Measurements from ENCODE around the gene LHX3. TPM values are rescaled to one million over a fixed set of nuclear protein-coding genes. Genes with fewer than 3 reads are reported as not detected.

The LHX3 gene
- total RNA-seq, 1 donor from 2014 or later: not detected

GRCh38 chr9:136197930-136198604 lies 6.9 kb downstream of the LHX3 start:
- DNase-seq (ENCODE audit: low spot score in 2 of 2, unreplicated experiment in 2 of 2): no peak
- Mint-ChIP-seq H3K36me3 (no peaks in the 10 kb centered on the region), H3K4me1 (peaks cover 4% of the 10 kb centered on the region), H3K9me3 (no peaks in the 10 kb centered on the region), H3K27ac (no peak overlapping the region), H3K4me3 (no peak overlapping the region), H3K27me3 (ENCODE audit: low read depth) (peaks cover 79% of the 10 kb centered on the region)
- TF ChIP-seq CTCF (IDR thresholded peaks at IDR 0.05; ENCODE audit: unreplicated experiment): no peak

- TF ChIP-seq CTCF (IDR thresholded peaks at IDR 0.05; ENCODE audit: unreplicated experiment): no peak
- H3K27ac Mint-ChIP-seq: no peak overlapping the region
- H3K27me3 Mint-ChIP-seq (ENCODE audit: low read depth): peaks cover 81% of the 10 kb centered on the region
- H3K36me3 Mint-ChIP-seq: no peaks in the 10 kb centered on the region
- peaks cover 4% of the 10 kb centered on the region for H3K4me1 Mint-ChIP-seq
- no peak for DNase-seq (ENCODE audit: low spot score in 2 of 2, unreplicated experiment in 2 of 2)
- H3K9me3 Mint-ChIP-seq: no peaks in the 10 kb centered on the region
- H3K4me3 Mint-ChIP-seq: no peak overlapping the region
Observed at GRCh38 chr9:136197084-136197875, 7.6 kb downstream of the LHX3 start.

GRCh38 chr9:136196404-136197083 lies 8.4 kb downstream of the LHX3 start:
- peaks cover 84% of the 10 kb centered on the region for H3K27me3 Mint-ChIP-seq (ENCODE audit: low read depth)
- H3K4me3 Mint-ChIP-seq: no peak overlapping the region
- no peak for DNase-seq (ENCODE audit: low spot score in 2 of 2, unreplicated experiment in 2 of 2)
- H3K9me3 Mint-ChIP-seq: no peaks in the 10 kb centered on the region
- H3K27ac Mint-ChIP-seq: no peak overlapping the region
- TF ChIP-seq CTCF (IDR thresholded peaks at IDR 0.05; ENCODE audit: unreplicated experiment): no peak
- no peaks in the 10 kb centered on the region for H3K36me3 Mint-ChIP-seq
- H3K4me1 Mint-ChIP-seq: peaks cover 4% of the 10 kb centered on the region

GRCh38 chr9:136194540-136194939 lies 10.4 kb downstream of the LHX3 start:
- Mint-ChIP-seq H3K27ac (no peak overlapping the region), H3K27me3 (ENCODE audit: low read depth) (peaks cover 85% of the 10 kb centered on the region), H3K4me1 (peaks cover 4% of the 10 kb centered on the region), H3K36me3 (no peaks in the 10 kb centered on the region), H3K9me3 (no peaks in the 10 kb centered on the region), H3K4me3 (no peak overlapping the region)
- no peak for TF ChIP-seq CTCF (IDR thresholded peaks at IDR 0.05; ENCODE audit: unreplicated experiment)
- DNase-seq (ENCODE audit: low spot score in 2 of 2, unreplicated experiment in 2 of 2): no peak

GRCh38 chr9:136193891-136194279 lies 11.0 kb downstream of the LHX3 start:
- Mint-ChIP-seq H3K9me3 (no peaks in the 10 kb centered on the region), H3K27ac (no peak overlapping the region), H3K36me3 (no peaks in the 10 kb centered on the region), H3K27me3 (ENCODE audit: low read depth) (peaks cover 87% of the 10 kb centered on the region), H3K4me3 (no peak overlapping the region), H3K4me1 (peaks cover 4% of the 10 kb centered on the region)
- DNase-seq (ENCODE audit: low spot score in 2 of 2, unreplicated experiment in 2 of 2): no peak
- TF ChIP-seq CTCF (IDR thresholded peaks at IDR 0.05; ENCODE audit: unreplicated experiment): no peak
